Activated naive CD4-positive, alpha-beta T cell (primary cell): ENCODE data around the gene SOWAHA.

Experiments
- DNase-seq, 4 experiments: peaks; one replicate each; lab custom pipeline; 2025; lab: John Stamatoyannopoulos, UW

The SOWAHA gene

DNA sequence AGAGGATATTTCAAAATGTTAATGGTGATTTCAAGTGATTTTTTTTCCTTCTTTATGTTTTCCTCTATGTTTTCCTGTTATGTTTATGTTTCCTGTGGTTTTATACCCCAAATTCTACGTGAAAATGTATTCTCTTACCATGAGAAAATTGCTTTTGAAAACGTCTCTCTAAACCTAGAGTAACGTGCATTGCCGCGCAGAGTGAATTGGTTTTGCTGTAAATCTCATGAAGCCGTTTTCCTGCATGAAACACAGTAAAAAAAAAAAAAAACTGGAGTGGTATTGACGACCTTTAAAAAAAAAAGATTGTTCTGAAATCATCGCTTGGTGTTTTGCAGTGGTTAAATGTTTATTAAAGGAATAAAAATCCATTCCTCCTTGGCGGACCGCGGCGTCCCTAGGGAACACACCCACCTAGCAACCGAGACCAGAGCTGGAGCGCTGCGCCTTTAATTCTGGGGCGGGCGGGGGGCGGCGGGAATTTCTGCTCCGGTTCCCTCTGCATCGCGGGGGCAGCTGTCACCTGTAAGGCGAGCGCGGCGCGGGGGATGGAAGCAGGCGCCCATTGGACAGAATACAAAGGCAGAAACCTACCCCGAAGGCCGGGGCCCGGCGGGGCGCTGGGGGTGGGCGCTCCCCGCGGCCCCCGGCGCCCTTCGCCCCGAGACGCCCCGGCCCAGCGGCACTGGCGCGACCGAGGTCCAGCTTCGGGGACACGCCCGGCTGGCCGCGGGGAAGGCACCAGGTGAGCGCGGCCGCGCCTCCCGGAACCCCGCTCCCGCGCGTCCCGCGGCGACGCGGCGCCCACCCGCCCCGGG, at the start of gene SOWAHA:
SOWAHA (plus strand) TSS at position 522 of the 818 bp plus-strand sequence. CDS start 320 bp downstream, outside the sequence.
- DNase-seq: no peak

- DNase-seq: no peak
Measured at GRCh38 chr5:132764051-132764450, 49.1 kb upstream of the SOWAHA start.

DNA sequence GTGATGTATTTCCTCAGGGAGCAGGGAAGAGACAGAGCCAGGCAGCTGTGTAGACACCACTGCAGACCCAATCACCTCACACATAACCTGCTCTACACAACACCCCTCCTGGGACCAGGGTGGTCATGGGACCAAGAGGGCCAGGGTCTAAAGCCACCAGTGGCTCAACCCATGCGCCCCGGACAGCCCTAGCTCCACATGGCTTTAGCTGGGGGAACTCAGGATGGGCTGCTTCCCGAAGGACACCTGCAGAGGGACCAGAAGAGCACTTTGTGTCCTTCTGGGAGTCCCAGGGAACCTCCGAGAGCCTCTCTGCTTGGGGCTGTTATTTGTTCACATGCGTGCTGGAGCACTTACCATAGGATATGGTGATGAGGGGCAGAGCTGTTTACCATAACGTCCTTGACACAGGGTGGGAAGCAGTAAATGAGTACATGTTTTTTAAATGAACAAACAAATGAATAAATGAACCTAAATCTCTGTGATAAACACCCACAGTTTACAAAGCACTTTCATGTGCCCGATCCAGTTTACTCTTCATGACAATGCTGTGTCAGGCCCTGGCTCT, 48.3 kb upstream of the SOWAHA start:
- no peak for DNase-seq

DNA sequence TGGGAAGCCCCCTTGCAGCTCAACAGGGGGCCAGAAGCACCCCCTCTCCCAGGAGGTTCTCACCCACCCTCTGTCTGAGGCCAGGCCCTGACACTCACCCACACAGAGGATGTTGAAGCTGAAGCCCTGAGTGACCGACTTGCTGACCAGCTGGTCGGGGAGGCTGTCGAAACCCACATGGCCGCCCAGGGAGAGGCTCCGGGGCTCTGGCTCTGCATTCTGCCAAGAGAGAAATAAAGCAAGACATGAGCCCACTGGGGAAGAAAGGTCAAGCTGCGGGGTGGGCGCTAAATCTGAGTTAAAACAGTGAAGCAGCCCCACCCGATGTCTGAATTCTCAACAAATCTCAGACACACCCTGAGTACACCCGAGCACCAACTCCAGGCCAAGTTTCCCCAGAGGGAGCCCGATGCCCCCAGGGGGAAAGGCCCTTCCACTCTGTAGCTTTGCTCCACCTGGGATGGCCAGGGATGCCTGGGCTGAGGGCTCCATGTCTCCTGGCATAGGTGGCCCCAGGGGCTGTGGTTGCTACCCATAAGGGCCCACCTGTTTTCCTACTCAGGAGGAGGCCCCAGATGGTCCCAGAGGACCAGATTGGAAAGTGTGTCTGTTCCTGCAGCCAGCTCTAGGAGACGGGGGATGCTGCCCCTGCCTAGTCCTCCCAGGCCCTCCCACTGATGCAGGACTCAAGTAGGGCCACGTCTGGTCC, 47.6 kb upstream of the SOWAHA start:
- DNase-seq: no peak

DNA sequence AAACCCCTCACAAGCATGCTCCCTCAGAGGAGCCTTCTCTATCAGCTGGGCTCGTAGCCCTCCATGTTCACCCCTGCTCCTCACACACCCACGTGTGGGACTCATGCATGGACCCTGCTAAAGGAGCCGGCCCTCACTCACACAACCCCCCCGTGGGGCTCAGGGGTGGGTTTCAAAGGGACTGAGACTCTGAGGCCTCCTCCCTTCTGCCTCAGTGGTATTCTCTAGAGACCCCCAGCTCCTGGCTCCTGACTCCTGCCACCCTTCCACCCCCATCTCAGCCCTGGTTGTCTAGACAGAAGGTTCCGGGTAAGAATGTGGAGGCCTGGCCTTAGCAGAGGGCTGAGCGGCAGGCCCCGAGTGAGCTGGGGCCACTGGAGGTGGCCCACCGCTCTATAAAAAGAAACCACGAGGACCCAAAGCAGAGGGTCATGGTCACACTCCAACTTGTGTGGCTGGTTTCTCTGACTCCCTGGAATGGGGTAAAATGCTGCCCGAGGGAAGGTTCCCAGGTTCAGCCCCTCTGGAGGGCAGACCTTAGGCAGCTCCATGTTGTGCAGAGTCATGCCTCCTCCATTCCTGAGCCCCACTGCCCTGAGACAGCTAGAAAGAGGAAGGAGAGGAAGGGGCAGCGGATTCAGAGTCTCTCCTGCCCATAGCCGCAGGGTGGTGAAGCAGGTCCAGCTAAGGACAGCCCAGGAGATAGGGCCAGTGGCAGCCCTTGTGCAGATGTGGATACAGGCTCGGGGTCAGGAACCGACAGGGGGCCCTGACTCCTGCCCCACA, 46.9 kb upstream of the SOWAHA start:
- DNase-seq: no peak

- DNase-seq: no peak
Measured at GRCh38 chr5:132766806-132767055, 46.4 kb upstream of the SOWAHA start.

- DNase-seq: no peak
Measured at GRCh38 chr5:132767150-132767549, 46.0 kb upstream of the SOWAHA start.

- no peak for DNase-seq
Measured at GRCh38 chr5:132768485-132768868, 44.6 kb upstream of the SOWAHA start.

DNA sequence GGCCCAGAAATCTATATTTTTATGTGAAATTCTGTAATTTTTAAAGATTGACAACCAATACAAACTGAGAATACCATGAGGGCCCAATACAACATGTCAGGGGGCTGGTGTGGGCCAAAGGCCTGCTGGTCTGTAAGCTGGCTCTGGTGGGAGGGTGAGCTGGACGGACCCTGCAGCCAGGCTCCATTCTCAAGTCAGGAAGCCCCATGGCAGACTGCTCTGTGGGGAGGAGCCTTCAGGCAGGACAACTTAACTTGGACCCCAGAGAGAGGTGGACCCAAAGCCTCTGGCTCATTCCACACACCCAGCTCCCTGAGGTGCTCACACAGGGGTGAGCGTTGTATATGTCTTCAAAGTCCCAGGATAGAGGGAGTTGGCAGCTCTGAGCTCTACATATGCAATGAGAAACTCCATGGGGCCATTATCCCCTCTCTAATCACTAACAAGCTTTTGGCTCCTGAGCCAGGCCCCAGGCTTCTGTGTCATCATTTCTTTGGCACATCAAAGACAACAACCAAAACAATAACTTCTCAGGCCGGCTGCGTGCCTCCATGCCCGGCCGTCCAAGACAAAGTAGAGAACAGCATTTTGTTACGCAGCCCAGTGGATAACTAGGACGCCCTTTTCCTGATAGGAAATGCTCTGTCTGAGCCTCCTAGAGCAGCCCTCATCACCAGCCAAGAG, 42.5 kb upstream of the SOWAHA start:
- no peak for DNase-seq

DNA sequence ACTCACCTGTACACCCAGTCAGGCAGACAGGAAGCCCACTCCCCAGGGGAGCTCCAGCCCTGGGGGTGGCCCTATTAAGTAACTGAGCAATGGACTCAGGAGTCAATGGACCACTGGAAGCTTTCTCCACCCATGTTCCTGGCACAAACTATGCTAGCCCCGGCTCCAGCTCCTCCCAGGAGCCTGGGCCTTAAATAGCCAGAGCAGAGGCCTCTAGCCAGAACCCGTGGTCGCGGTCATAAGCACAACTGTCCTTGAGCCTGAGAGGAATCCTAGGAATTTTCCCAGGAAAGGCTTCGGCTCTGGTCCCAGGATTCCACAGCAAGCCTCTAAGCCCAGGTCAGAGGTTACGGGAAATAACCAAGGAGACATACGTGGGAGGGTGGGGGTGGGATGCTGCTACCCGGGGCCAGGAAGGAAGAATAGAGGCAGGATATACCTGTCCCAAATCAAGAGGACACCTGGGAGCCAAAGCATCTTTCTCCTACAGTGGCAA, 41.6 kb upstream of the SOWAHA start:
- no peak for DNase-seq

DNA sequence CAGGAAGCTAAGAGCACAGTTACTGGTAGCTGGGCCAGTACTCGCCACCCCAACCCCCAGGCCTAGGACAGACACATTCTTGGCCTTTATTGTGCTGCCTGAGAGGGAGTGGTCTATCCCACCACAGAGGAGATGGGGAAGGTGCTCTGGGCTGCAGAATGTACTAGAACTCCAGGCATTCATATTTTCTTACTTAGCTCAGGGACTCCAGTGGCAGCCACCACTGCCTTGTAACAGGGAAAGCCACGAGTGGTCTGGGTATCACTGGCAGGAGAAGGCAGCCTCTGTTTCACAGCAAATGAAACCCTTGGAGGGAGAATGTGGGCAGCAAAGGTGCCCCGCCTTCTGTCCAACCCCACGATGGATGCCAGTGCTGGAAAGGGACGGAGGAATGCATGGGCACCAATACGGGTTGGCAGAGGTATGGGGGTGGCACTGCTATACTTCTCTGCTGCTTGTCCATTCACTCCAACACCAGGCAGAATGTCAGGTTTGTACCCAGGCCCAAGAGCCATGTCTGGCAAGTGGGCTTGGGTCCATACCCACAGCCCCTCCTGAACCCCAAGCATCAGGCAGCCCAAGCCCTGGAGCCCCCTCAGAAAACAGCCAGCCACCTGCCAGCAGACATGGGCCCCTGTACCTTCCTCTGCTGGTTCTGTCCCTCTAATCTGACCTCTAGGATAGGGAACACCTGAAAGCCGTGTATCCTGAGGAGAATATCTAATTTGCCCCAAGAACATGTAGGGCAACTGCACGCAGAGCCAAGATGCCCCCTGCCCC, 40.6 kb upstream of the SOWAHA start:
- DNase-seq: no peak

GRCh38 chr5:132773114-132773513, 40.0 kb upstream of the SOWAHA start:
- DNase-seq: no peak

- no peak for DNase-seq
Measured at GRCh38 chr5:132773601-132774355, 39.3 kb upstream of the SOWAHA start.

- no peak for DNase-seq
Measured at GRCh38 chr5:132774406-132774805, 38.7 kb upstream of the SOWAHA start.

GRCh38 chr5:132774896-132775295, 38.2 kb upstream of the SOWAHA start:
- no peak for DNase-seq

DNA sequence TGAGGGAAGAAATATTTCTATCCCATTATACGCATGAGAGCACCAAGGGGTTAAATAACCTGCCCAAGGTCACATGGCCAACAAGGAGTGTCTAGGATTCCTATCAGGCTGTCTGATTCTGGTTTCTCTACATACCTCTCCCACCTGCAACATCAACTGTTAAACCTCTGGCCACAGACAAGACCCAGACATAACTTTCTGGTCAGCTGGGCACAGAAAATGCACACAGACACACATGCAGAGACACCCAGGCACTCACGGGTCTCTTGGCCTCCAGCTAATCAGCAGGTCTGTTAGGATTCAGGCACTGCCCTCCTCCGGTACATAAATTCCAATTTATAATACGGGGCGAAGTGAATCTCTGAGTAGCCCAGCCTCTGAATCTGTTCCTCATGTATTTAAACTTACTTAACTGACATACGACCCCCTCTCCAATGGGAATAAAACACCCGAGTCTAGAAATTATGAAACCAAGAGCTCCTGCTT, 37.6 kb upstream of the SOWAHA start:
- DNase-seq: no peak

- no peak for DNase-seq
Measured at GRCh38 chr5:132776131-132776937, 36.8 kb upstream of the SOWAHA start.

DNA sequence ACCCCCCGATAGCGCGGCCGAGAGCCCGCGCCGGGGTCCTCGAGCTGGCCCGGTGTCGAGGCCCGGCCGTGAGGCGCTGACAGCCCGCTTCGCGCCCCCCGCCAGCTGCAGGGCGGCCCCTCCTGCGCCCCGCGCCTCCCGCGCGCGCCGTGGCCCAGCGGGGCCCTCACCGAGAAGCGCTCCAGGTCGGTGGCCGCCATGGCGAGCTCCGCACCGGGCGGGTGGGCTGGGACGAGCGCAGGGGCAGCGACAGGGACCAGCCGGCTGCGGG, 36.2 kb upstream of the SOWAHA start:
- DNase-seq: no peak
